ENCODE results near the gene LIN52.

DNA sequence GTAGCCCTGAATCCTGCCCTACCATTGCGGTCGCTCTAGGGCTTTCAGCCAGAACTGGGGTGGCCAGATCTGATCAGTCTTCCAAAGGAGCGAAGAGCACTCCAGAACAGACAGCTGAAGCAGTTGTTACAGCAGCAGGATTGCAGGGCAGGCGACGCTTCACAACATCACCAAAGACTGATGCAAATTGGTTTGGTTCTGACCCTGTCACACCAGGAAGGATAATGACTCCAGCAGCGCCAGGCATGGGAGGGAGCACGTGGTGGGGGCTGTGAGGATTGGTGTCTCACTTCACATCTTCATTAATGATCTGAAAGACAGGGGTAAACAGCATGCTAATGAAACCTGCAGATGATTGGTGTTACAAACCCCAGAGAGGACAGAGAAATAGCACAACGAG lies 123.9 kb downstream of the LIN52 start:
- TF ChIP-seq CTCF (IDR thresholded peaks at IDR 0.05; ENCODE audit: borderline replicate concordance, extremely low read depth, low read length, poor library complexity, severe bottlenecking) (no peak), EZH2 (IDR thresholded peaks at IDR 0.05; ENCODE audit: borderline replicate concordance, low read depth, low read length, severe bottlenecking) (no peak)

All from DND-41 (cell line).